Endothelial cell (in vitro differentiated cells): ENCODE data around the gene PTPRN2. TPM values are rescaled to one million over a fixed set of nuclear protein-coding genes. Genes with fewer than 3 reads are reported as not detected.
"Not testable (repeated sequence)": the region's sequence is repeated elsewhere in the genome, so short reads cannot be mapped to it uniquely, and the experiment has no call there.

ENCODE experiments used
- DNase-seq: peaks from one replicate; pipeline ENCODE4 v3.0.0; 2021; ENCODE audit warnings: low spot score
- H3K27ac Mint-ChIP-seq: one replicate; pipeline ENCODE4 v1.8.0; 2021; ENCODE audit warnings: mixed read lengths, inconsistent platforms; ENCODE audit not compliant: unreplicated experiment
- H3K27me3 Mint-ChIP-seq: one replicate; pipeline ENCODE4 v1.8.0; 2021; ENCODE audit warnings: mild to moderate bottlenecking, moderate library complexity, mixed read lengths, inconsistent platforms; ENCODE audit not compliant: unreplicated experiment
- H3K36me3 Mint-ChIP-seq: one replicate; pipeline ENCODE4 v1.8.0; 2021; ENCODE audit warnings: mild to moderate bottlenecking, low read depth, mixed read lengths, inconsistent platforms; ENCODE audit not compliant: unreplicated experiment
- H3K4me1 Mint-ChIP-seq: one replicate; pipeline ENCODE4 v1.8.0; 2021; ENCODE audit warnings: mild to moderate bottlenecking, mixed read lengths, inconsistent platforms; ENCODE audit not compliant: unreplicated experiment
- H3K4me3 Mint-ChIP-seq: one replicate; pipeline ENCODE4 v1.8.0; 2021; ENCODE audit warnings: mild to moderate bottlenecking, mixed read lengths, inconsistent platforms; ENCODE audit not compliant: unreplicated experiment
- H3K9me3 Mint-ChIP-seq: one replicate; pipeline ENCODE4 v1.8.0; 2021; ENCODE audit warnings: mixed read lengths, inconsistent platforms; ENCODE audit not compliant: unreplicated experiment
- CTCF ChIP-seq: fragments of 200-600 bp; sonication (generic); IDR thresholded peaks from one replicate; pipeline ENCODE4 v1.5.0; 2021; ENCODE audit warnings: antibody characterized with exemption; ENCODE audit not compliant: unreplicated experiment
- total RNA-seq: library from RNA; stranded (reverse); fragmentation: NEBNext Ultra II Directional; extraction: Animal tissue kit (Norgen Biotek cat#: 25700); gene quantifications from one replicate; pipeline ENCODE4 v1.2.1, GENCODE V29; 2021; ENCODE audit not compliant: unreplicated experiment

The PTPRN2 gene
- total RNA-seq, 1 donor from 2014 or later: 0.18 TPM

- Mint-ChIP-seq H3K36me3 (peaks cover 16% of the 10 kb centered on the region), H3K4me1 (no peaks in the 10 kb centered on the region), H3K4me3 (no peak overlapping the region), H3K27me3 (peaks cover 14% of the 10 kb centered on the region), H3K27ac (no peak overlapping the region), H3K9me3 (peaks cover 43% of the 10 kb centered on the region)
- DNase-seq: no peak
- TF ChIP-seq CTCF: no peak
Measured at GRCh38 chr7:157667261-157667660, 920.4 kb downstream of the PTPRN2 start.

GRCh38 chr7:157666530-157667040, 921.0 kb downstream of the PTPRN2 start:
- Mint-ChIP-seq H3K27ac (no peak overlapping the region), H3K4me3 (no peak overlapping the region), H3K4me1 (no peaks in the 10 kb centered on the region), H3K36me3 (peaks cover 14% of the 10 kb centered on the region), H3K27me3 (peaks cover 14% of the 10 kb centered on the region), H3K9me3 (peaks cover 46% of the 10 kb centered on the region)
- DNase-seq: no peak
- no peak for TF ChIP-seq CTCF

GRCh38 chr7:157665634-157665988, 922.0 kb downstream of the PTPRN2 start:
- H3K27me3 Mint-ChIP-seq: peaks cover 16% of the 10 kb centered on the region
- peaks cover 44% of the 10 kb centered on the region for H3K9me3 Mint-ChIP-seq
- H3K36me3 Mint-ChIP-seq: peaks cover 13% of the 10 kb centered on the region
- not testable (repeated sequence) for DNase-seq, H3K4me3 Mint-ChIP-seq, H3K27ac Mint-ChIP-seq, H3K4me1 Mint-ChIP-seq

- no peak overlapping the region for H3K4me3 Mint-ChIP-seq
- H3K27ac Mint-ChIP-seq: no peak overlapping the region
- H3K9me3 Mint-ChIP-seq: peaks cover 44% of the 10 kb centered on the region
- DNase-seq: no peak
- peaks cover 16% of the 10 kb centered on the region for H3K27me3 Mint-ChIP-seq
- H3K36me3 Mint-ChIP-seq: peaks cover 12% of the 10 kb centered on the region
- no peak for TF ChIP-seq CTCF
- no peaks in the 10 kb centered on the region for H3K4me1 Mint-ChIP-seq
Measured at GRCh38 chr7:157664871-157665633, 922.6 kb downstream of the PTPRN2 start.

GRCh38 chr7:157664034-157664433, 923.6 kb downstream of the PTPRN2 start:
- Mint-ChIP-seq H3K36me3 (peaks cover 12% of the 10 kb centered on the region), H3K27me3 (peaks cover 17% of the 10 kb centered on the region), H3K27ac (no peak overlapping the region), H3K9me3 (peaks cover 44% of the 10 kb centered on the region), H3K4me3 (no peak overlapping the region), H3K4me1 (no peaks in the 10 kb centered on the region)
- TF ChIP-seq CTCF: no peak
- no peak for DNase-seq
